Retinal pigment epithelial cell (primary cell): ENCODE results near the gene DENND2D.

Experiments
- DNase-seq: peaks from one replicate; pipeline ENCODE4 v3.0.0-alpha.2; 2010; ENCODE audit warnings: low read depth
- H3K4me3 ChIP-seq: 2 replicates; pipeline ENCODE4 v1.5.1; 2011; ENCODE audit warnings: mild to moderate bottlenecking, low read length, control low read depth, moderate library complexity
- TF ChIP-seq, protein P1 (sequence below): conservative IDR thresholded peaks from 2 replicates; pipeline ENCODE4 v1.5.1; 2011; ENCODE audit warnings: low read depth, low read length, control low read depth, inconsistent platforms

The DENND2D gene

DNA sequence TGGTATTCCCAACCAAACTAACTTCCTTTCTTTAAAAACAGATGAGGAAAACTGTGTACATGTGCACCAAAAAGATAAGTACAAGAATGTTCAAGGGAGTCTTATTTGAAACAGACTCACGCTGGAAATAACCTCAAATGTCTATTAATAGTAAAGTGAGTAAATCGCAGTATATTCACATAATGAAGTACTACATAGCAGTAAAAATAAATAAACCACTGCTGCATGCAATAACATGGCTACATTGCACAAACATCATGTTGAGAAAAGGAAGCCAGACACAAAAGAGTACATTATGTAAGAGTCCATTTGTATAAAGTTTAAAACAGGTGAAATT, 5.2 kb upstream of the DENND2D start:
- no peak for DNase-seq
- no peak overlapping the region for H3K4me3 ChIP-seq
- TF ChIP-seq, protein P1, sequence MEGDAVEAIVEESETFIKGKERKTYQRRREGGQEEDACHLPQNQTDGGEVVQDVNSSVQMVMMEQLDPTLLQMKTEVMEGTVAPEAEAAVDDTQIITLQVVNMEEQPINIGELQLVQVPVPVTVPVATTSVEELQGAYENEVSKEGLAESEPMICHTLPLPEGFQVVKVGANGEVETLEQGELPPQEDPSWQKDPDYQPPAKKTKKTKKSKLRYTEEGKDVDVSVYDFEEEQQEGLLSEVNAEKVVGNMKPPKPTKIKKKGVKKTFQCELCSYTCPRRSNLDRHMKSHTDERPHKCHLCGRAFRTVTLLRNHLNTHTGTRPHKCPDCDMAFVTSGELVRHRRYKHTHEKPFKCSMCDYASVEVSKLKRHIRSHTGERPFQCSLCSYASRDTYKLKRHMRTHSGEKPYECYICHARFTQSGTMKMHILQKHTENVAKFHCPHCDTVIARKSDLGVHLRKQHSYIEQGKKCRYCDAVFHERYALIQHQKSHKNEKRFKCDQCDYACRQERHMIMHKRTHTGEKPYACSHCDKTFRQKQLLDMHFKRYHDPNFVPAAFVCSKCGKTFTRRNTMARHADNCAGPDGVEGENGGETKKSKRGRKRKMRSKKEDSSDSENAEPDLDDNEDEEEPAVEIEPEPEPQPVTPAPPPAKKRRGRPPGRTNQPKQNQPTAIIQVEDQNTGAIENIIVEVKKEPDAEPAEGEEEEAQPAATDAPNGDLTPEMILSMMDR = no peak

DNA sequence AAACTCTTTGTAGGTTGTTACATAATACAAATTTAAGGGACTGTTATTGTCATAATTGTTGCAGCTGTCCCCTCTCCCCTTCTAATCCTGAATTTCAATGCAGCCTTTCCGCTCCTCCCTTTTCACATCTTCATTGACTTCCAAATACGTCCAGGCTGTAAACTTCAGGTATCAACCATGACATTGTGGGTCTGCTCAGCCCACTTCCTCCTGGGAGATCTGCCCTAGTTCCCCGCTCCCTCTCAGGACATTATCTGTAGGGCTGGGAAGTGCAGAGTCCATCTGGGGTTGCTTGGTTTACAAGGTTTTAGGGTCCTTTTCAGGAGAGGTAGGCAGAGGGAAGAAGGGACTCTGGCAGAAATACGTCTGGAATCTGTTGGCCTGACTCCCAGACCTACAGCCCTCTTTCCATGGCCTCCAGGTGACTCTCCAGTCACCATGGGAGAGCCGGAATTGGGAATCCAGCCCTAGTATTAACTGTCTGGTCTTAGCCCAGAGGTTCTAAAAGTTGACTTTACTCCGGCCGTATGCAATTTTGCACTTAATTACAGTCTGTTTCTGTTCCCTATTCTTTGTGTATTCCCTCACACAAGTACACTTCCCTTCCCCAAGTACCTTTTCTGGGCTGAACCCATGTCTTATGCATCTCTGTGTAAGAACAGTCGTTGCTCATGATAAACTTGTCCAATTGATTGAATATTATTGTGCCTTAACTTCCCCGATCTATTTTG, 4.7 kb upstream of the DENND2D start:
- TF ChIP-seq, protein P1 = no peak
- no peak for DNase-seq
- no peak overlapping the region for H3K4me3 ChIP-seq

DNA sequence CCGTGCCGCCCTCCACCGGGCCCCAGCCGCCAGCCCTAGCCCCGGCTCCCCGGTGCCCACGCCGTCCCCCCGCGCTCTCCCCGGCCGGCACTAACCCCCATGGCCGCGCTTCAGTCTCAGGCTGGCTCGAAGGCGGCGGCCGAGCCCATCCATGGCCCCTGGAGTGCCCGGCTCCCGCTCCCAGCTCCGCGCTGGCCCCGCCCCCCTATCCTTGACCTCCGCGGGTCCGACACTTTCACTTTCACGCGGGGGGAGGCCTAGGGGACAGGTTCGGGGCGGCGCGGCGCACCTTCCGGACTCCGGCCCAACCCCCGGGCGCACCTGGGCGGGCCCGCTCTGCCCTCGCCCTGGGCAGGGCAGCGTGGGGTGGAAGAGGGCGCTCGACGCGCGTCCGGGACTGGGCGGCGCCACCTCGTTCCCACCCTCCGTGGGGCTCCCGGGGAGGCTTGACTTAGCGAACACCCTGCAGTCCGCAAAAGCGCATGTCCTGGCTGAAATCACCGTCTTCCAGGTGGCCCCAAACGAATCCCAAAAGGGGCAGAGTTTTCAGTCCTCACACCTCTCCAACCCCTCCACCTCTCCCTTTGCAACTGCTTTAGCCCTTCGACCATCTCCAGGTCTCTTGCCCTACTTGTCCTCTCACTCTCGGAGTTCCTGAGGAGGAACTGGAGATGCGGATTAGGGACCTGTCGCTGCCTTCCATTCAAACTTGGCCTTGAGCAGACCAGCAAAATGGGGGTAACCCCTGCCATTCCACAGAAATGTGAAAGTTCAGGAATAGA, 3.9 kb upstream of the DENND2D start:
- H3K4me3 ChIP-seq = peak overlapping the region; percentile 43
- no peak for DNase-seq
- TF ChIP-seq, protein P1 = no peak

DNA sequence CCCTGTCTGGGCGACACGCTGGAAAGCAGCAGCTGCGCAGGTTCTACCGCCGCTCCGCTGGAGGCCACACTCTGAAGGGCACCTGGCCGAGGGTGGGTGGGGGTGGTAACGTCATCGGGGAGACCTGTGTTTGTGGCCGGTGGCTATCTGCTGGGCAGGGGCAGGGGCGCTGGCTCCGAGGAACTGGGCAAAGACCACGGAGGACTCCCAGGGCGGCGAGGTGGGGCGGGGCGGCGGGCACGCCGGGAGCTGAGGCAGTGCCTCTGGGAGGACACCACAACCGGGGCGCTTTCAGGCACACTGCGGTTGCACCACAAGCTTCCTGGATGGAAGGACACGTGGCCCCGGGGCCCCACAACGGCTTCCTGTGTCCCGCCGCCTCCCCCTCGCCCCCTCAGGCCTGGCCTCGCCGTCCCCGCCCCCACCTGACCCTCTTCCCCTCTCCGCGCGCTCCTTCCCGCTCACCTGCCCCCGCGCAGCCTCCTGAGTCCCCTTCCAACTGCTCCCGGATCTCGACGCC, 3.3 kb upstream of the DENND2D start:
- TF ChIP-seq, protein P1 = no peak
- peak overlapping the region; percentile 43 for H3K4me3 ChIP-seq
- no peak for DNase-seq

DNA sequence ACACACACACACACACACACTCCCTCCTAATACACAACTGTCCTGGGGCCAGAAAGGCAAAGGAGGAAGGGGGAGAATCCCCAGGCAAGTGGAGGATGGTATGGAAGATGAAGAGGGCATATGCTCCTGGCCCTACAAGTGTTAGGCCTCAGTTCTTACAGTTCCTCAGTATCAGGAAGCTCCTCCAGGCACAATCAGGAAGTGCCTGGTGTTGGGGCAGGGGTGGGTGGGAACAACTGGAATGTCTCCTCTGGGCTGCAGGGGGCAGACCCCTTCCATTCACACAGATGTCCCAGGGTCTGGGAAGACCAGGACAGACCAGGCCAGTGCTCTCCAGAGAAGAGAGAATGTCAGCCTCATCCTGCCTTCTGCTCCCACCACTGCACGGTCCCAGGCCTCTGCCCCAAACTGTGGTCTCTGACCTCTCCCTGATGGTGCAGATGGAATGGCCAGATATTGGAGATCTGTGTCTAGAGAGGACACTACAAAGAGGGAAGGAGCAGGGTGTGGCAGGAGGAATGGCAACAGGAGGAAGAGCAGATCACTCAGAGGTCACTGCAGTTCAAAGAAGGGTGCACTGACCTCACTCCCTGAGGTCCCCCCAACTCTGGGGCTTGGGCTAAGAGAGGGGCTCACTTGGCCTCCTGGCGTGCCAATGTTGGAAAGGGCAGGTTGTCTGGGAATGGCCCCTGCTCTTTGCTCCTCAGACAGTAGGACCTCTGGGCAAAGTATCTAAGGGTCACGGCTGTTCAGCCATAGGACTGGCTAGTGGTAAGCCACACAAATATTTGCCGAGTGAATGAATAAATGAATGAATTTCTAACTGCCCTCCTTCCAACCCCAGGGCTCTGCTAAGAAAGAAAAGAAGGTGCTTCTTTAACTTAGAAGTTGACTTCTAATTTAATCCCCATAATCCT, 2.5 kb upstream of the DENND2D start:
- TF ChIP-seq, protein P1 = no peak
- no peak for DNase-seq
- H3K4me3 ChIP-seq = peak overlapping the region; percentile 43

DNA sequence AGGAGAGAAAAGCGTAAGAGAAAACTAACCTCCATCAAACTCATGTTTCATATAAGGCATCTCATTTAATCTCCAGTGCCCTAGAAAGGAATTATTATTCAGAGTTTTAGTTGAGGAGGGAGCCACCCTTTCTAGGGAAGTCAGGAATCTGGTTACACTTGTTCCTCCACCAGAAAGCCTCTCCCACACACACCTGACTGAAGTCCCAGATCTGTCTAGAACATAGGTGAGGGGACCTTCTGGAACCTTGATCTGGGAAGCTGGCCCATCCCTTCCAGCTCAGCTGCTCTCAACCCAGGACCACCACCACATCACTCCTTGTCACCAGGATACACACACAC, 1.9 kb upstream of the DENND2D start:
- TF ChIP-seq, protein P1 = no peak
- DNase-seq = no peak
- H3K4me3 ChIP-seq = no peak overlapping the region
